Small intestine (tissue), 7 donors: ENCODE measurements around the gene CCDC106. TPM values are rescaled to one million over a fixed set of nuclear protein-coding genes. Genes with fewer than 3 reads are reported as not detected.

Experiments used
- DNase-seq, 2 donors: peaks; one replicate each; pipeline versions ENCODE4 v3.0.0 to v3.0.0-alpha.2; 2013
- FAIRE-seq: peaks from 2 replicates; lab custom pipeline; 2012; peaks lifted over from hg19 to GRCh38; lab: Jason Lieb, UNC
- H3K27ac ChIP-seq, 3 donors: one replicate each; pipeline ENCODE4 v1.5.1; 2013; ENCODE audit warnings: low read length in 2 of 3, mild to moderate bottlenecking in 2 of 3, control low read depth in 1 of 3, inconsistent platforms in 1 of 3, low read depth in 1 of 3, moderate library complexity in 1 of 3
- H3K27me3 ChIP-seq, 3 donors: one replicate each; pipeline ENCODE4 v1.6.1; 2013; ENCODE audit warnings: low read length in 3 of 3, inconsistent platforms in 1 of 3; ENCODE audit not compliant: control insufficient read depth in 3 of 3, insufficient read depth in 3 of 3
- H3K36me3 ChIP-seq, 3 donors: one replicate each; pipeline ENCODE4 v1.6.1; 2013; ENCODE audit warnings: low read length in 3 of 3, inconsistent platforms in 1 of 3, low read depth in 1 of 3, mild to moderate bottlenecking in 1 of 3, moderate library complexity in 1 of 3; ENCODE audit not compliant: control insufficient read depth in 3 of 3, insufficient read depth in 2 of 3
- H3K4me1 ChIP-seq, 3 donors: one replicate each; pipeline ENCODE4 v1.6.1; 2013; ENCODE audit warnings: low read length in 2 of 3, inconsistent platforms in 1 of 3, low read depth in 1 of 3, mild to moderate bottlenecking in 1 of 3, moderate library complexity in 1 of 3; ENCODE audit not compliant: control insufficient read depth in 3 of 3, insufficient read depth in 2 of 3
- H3K4me3 ChIP-seq, 3 donors: one replicate each; pipeline ENCODE4 v1.5.1; 2013; ENCODE audit warnings: low read length in 3 of 3, control low read depth in 1 of 3, inconsistent platforms in 1 of 3, low read depth in 1 of 3, mild to moderate bottlenecking in 1 of 3, moderate library complexity in 1 of 3
- H3K9me3 ChIP-seq, 2 donors: one replicate each; pipeline ENCODE4 v1.6.1; 2013; ENCODE audit warnings: low read depth in 1 of 2, low read length in 1 of 2; ENCODE audit not compliant: control insufficient read depth in 2 of 2, insufficient read depth in 1 of 2
- WGBS, 3 donors: extraction: QIAGEN DNeasy Blood & Tissue Kit; methylation state at CpG; one replicate each; pipeline ENCODE4 v1.1.7; 2013; 5-methylcytosine and 5-hydroxymethylcytosine counted together
- polyA plus RNA-seq, 4 donors: library from polyadenylated mRNA; stranded (reverse) in 3 of 4; unstranded in 1 of 4; fragments of 200-250 nt in 3 of 4; fragments of 120-200 nt in 1 of 4; gene quantifications; one replicate each; pipeline versions ENCODE4 v1.2.1 to v1.2.3, GENCODE V29; 2013
- donor health status: healthy with polysubstance abuse.
- donor health status: control.
- donor health status: control.
- donor health status: Bipolar disorder and iron deficiency.
- donor health status: healthy.

CCDC106 gene
- polyA plus RNA-seq, 4 donors: 2.5 to 12.1 (median 5.6) TPM

DNA sequence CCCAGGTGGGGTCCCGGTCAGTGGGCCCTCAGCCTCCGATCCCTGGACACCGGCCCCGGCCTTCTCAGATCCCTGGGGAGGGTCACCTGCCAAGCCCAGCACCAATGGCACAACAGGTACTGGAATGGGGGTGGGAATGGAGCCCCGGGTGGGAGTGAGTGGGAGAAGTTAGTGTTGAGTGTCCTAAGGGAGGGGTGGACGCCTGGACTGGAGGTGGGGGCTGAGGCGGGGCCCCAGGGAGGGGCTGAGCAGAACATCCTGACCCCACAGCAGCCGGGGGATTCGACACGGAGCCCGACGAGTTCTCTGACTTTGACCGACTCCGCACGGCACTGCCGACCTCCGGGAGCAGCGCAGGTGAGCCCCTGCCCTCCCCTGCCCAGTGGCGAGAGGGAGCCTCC, 44.7 kb downstream of the CCDC106 start:
- FAIRE-seq: no peak
- WGBS, 3 donors: 94 to 98% (median 97%) methylated on average over 17 to 19 of the region's 19 CpGs
- Histone ChIP-seq H3K9me3 (no peaks in the 10 kb centered on the region), H3K36me3 (peaks cover 34 to 97% (median 51%) of the 10 kb centered on the region in 3 donors), H3K4me3 (no peak overlapping the region), H3K27me3 (no peaks in the 10 kb centered on the region), H3K4me1 (peaks cover 0 to 26% (median 0%) of the 10 kb centered on the region in 3 donors), H3K27ac (no peak overlapping the region)
- DNase-seq: no peak

DNA sequence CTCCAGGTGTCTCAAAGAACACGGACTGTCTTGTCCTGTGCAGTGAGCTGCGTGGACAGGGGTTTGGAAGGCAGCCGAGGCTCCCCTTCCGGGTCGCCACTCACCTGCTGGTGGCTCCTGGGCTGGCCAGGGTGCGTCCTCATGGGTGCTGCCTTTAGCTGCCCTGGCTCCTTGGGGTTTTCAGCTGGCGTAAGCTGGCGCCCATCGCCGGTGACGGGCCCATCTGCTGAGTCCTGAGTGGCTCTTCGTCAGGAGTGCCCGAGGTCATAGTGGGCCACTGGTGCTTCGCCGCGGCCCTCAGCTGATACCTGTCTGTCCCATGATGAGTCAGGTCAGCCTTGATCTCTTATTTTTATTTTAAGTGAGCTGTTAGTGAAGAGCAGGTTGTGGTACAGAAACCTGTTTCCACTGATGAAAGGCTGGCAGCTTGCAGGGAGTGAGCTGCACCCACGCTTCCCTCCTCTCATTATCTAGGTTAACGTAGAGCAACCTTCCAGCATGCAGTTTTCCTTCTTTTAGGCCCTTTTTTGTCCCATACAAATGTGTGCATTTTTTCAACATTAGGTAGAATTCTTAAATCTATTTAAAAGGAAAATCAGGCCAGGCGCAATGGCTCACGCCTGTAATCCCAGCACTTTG, 45.4 kb downstream of the CCDC106 start:
- Histone ChIP-seq H3K27me3 (no peaks in the 10 kb centered on the region), H3K4me3 (no peak overlapping the region), H3K36me3 (peaks cover 34 to 96% (median 58%) of the 10 kb centered on the region in 3 donors), H3K27ac (no peak overlapping the region), H3K4me1 (peaks cover 0 to 19% (median 0%) of the 10 kb centered on the region in 3 donors), H3K9me3 (no peaks in the 10 kb centered on the region)
- 93 to 96% (median 94%) methylated on average over 20 of the region's 20 CpGs for WGBS, 3 donors
- DNase-seq: no peak
- FAIRE-seq: no peak

GRCh38 chr19:55694241-55694655, 46.2 kb downstream of the CCDC106 start:
- peaks cover 37 to 94% (median 58%) of the 10 kb centered on the region in 3 donors for H3K36me3 ChIP-seq
- DNase-seq: peak; percentile 50 to 69
- WGBS, 3 donors: 41 to 73% (median 53%) methylated on average over 15 of the region's 15 CpGs
- no peak for FAIRE-seq
- no peaks in the 10 kb centered on the region for H3K27me3 ChIP-seq
- H3K4me1 ChIP-seq: peaks cover 0 to 14% (median 0%) of the 10 kb centered on the region in 3 donors
- H3K9me3 ChIP-seq: no peaks in the 10 kb centered on the region
- no peak overlapping the region for H3K27ac ChIP-seq
- no peak overlapping the region for H3K4me3 ChIP-seq

DNA sequence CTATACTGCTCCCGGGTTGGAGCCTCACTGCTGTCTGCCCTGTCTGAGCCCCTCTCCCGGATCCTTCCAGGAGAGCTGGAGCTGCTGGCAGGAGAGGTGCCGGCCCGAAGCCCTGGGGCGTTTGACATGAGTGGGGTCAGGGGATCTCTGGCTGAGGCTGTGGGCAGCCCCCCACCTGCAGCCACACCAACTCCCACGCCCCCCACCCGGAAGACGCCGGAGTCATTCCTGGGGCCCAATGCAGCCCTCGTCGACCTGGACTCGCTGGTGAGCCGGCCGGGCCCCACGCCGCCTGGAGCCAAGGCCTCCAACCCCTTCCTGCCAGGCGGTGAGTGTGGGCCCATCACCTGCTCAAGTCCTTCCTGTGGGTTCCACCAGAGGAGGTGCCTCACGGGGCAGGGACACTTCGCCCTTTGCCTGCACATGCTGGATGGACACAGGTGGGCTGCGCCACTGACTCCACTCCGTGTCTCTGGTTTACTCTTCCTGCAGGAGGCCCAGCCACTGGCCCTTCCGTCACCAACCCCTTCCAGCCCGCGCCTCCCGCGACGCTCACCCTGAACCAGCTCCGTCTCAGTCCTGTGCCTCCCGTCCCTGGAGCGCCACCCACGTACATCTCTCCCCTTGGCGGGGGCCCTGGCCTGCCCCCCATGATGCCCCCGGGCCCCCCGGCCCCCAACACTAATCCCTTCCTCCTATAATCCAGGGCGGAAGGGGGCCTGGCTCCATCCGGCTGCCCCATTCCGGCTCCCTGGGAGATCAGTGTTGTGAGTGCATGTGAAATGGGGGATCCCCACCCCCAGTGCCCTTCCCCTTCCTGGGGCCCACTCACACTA, 46.9 kb downstream of the CCDC106 start:
- DNase-seq: no peak
- Histone ChIP-seq H3K4me3 (no peak overlapping the region), H3K36me3 (peaks cover 38 to 92% (median 53%) of the 10 kb centered on the region in 3 donors), H3K9me3 (no peaks in the 10 kb centered on the region), H3K27me3 (no peaks in the 10 kb centered on the region), H3K27ac (no peak overlapping the region), H3K4me1 (peaks cover 0 to 8% (median 0%) of the 10 kb centered on the region in 3 donors)
- FAIRE-seq: no peak
- 90 to 93% (median 93%) methylated on average over 27 to 37 of the region's 37 CpGs for WGBS, 3 donors

GRCh38 chr19:55695511-55696290, 47.7 kb downstream of the CCDC106 start:
- Histone ChIP-seq H3K4me3 (no peak overlapping the region), H3K27ac (no peak overlapping the region), H3K4me1 (peaks cover 0 to 1% (median 0%) of the 10 kb centered on the region in 3 donors), H3K9me3 (no peaks in the 10 kb centered on the region), H3K27me3 (no peaks in the 10 kb centered on the region), H3K36me3 (peaks cover 32 to 91% (median 49%) of the 10 kb centered on the region in 3 donors)
- FAIRE-seq (no peak), DNase-seq (no peak)
- 86 to 94% (median 92%) methylated on average over 22 to 23 of the region's 23 CpGs for WGBS, 3 donors

DNA sequence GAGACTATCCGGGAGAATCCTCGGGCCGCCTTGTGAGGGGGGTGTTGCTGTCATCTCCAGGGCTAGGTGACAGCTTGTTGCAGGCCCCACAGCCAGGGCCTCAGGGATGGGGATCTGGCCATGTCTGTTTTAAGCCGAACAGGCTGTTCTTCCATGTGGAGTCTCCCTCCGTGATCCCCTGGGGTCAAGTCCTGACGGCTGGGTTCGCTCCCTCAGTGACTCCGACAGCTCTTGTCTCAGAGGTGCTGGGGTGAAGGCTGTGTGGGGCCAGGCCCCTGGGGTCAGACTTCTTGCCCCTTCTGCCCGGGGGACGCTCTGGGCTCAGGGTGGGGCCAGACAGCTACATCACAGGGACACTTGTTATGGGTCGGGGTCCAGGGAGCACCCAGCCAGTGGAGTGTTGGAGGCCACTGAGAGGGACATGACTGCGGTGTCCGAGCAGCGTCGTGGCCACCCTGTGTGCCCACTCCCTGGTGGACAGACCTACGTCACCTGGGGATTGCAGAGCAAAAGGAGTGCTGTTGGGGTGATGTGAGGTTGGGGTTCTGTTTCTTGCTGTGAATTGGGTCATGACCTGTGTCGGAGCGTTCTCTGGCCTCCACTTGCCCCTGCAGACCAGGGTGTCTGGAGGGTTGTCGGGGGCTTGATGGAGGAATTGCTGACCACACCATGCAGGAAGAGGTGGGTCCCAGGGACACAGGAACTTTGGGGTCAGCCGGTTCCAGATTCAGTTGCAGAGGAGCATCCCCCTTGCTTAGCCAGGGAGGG, 48.5 kb downstream of the CCDC106 start:
- peaks cover 32 to 87% (median 48%) of the 10 kb centered on the region in 3 donors for H3K36me3 ChIP-seq
- DNase-seq (no peak), FAIRE-seq (no peak)
- no peaks in the 10 kb centered on the region for H3K9me3 ChIP-seq
- no peaks in the 10 kb centered on the region for H3K27me3 ChIP-seq
- H3K27ac ChIP-seq: no peak overlapping the region
- 94% methylated on average over 20 of the region's 20 CpGs for WGBS, 3 donors
- peaks cover 0 to under 1% (median 0%) of the 10 kb centered on the region in 3 donors for H3K4me1 ChIP-seq
- H3K4me3 ChIP-seq: no peak overlapping the region

- Histone ChIP-seq H3K27ac (no peak overlapping the region), H3K4me3 (no peak overlapping the region), H3K27me3 (no peaks in the 10 kb centered on the region), H3K9me3 (no peaks in the 10 kb centered on the region), H3K4me1 (peaks cover 0 to 5% (median 0%) of the 10 kb centered on the region in 3 donors), H3K36me3 (peaks cover 32 to 82% (median 43%) of the 10 kb centered on the region in 3 donors)
- FAIRE-seq (no peak), DNase-seq (no peak)
- 88 to 93% (median 91%) methylated on average over 12 of the region's 12 CpGs for WGBS, 3 donors
These were observed 49.0 kb downstream of the CCDC106 start for GRCh38 chr19:55697069-55697440.
